Neural cell (in vitro differentiated cells): ENCODE measurements around the gene LUC7L2.
"Not testable (repeated sequence)": the region's sequence is repeated elsewhere in the genome, so short reads cannot be mapped to it uniquely, and the experiment has no call there.

ENCODE experiments used
- EZH2 ChIP-seq: fragments of 200-600, 300-800 bp; shearing (Covaris generic), sonication (generic); IDR thresholded peaks from 2 replicates; pipeline ENCODE4 v1.6.1; 2014; ENCODE audit warnings: antibody characterized with exemption, low read length, borderline replicate concordance, mild to moderate bottlenecking; ENCODE audit not compliant: insufficient read depth, poor library complexity, severe bottlenecking
- MXI1 ChIP-seq: fragments of 450-650 bp; conservative IDR thresholded peaks from 2 replicates; pipeline ENCODE4 v1.6.1; 2014; ENCODE audit warnings: antibody characterized with exemption, mild to moderate bottlenecking; ENCODE audit not compliant: poor library complexity, severe bottlenecking

DNA sequence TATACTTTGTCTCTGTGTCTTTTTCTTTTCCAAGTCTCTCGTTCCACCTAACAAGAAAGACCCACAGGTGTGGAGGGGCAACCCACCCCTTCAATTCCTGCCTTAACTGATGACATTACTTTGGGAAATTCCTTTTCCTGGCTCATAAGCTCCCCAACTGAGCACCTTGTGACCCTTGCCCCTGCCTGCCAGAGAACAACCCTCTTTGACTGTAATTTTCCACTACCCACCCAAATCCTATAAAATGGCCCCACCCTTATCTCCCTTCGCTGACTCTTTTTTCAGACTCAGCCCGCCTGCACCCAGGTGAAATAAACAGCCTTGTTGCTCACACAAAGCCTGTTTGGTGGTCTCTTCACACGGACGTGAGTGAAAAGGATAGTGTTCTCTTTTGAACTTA, 108.6 kb downstream of the LUC7L2 start:
- not testable (repeated sequence) for TF ChIP-seq EZH2, MXI1
